ENCODE data around the gene MYO3B. TPM values are rescaled to one million over a fixed set of nuclear protein-coding genes. Genes with fewer than 3 reads are reported as not detected.

The MYO3B gene
- total and polyA plus RNA-seq, 5 donors, result not detected

DNA sequence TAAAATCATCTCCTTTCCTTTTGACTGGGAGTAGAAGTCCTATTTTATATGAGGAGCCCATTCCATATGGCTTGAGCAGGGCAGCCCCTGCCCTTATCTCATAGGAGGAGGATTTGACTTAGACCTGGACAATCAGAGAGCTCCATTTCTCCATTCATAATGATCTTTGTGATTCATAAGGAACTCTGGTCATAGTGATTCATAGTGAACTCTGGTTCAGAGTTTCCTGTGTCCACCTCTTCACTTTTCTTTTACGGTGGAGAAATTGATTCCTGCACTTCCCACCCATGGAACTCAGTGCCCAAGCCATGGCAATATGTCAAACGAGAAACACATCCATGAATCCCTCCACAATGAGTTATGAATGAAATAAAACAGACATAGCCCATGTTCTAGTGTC is 12.8 kb upstream of the MYO3B start:
- DNase-seq (no peak), ATAC-seq (no peak)
- Histone ChIP-seq H3K27ac (ENCODE audit: low read length) (no peak overlapping the region), H3K4me1 (ENCODE audit: control insufficient read depth, insufficient read depth, low read length) (peaks cover 2% of the 10 kb centered on the region), H3K27me3 (ENCODE audit: control insufficient read depth, insufficient read depth) (no peaks in the 10 kb centered on the region), H3K9me3 (ENCODE audit: control insufficient read depth, low read length) (no peaks in the 10 kb centered on the region), H3K4me3 (ENCODE audit: low read length) (no peak overlapping the region)
- 74% methylated on average over 2 of the region's 2 CpGs for WGBS
- intact Hi-C loops (cut with DNase I), result no loop called here

DNA sequence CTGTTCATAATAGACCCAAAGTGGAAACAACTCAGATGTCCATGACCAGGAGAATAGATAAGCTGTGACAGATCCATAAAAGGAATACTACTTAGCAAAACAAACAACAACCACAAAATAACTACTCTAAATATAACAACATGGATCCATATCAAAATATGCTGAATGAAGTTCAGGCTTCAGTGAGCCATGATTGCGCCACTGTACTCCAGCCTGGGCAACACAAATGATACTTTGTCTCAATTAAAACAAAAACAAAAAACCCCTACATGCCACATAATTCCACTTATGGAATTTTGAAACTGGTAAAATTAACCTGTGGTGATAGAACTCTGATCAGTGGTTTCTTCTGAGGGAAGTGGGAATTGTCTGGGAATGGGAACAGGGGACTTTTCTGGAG is 11.2 kb upstream of the MYO3B start:
- H3K4me1 ChIP-seq (ENCODE audit: control insufficient read depth, insufficient read depth, low read length), result peaks cover 2% of the 10 kb centered on the region
- no peak overlapping the region for H3K4me3 ChIP-seq (ENCODE audit: low read length)
- no peaks in the 10 kb centered on the region for H3K9me3 ChIP-seq (ENCODE audit: control insufficient read depth, low read length)
- DNase-seq, result no peak
- no peak overlapping the region for H3K27ac ChIP-seq (ENCODE audit: low read length)
- H3K27me3 ChIP-seq (ENCODE audit: control insufficient read depth, insufficient read depth), result no peaks in the 10 kb centered on the region
- WGBS, result 94% methylated on average over 1 of the region's 1 CpG
- intact Hi-C loops (cut with DNase I), result no loop called here
- no peak for ATAC-seq

DNA sequence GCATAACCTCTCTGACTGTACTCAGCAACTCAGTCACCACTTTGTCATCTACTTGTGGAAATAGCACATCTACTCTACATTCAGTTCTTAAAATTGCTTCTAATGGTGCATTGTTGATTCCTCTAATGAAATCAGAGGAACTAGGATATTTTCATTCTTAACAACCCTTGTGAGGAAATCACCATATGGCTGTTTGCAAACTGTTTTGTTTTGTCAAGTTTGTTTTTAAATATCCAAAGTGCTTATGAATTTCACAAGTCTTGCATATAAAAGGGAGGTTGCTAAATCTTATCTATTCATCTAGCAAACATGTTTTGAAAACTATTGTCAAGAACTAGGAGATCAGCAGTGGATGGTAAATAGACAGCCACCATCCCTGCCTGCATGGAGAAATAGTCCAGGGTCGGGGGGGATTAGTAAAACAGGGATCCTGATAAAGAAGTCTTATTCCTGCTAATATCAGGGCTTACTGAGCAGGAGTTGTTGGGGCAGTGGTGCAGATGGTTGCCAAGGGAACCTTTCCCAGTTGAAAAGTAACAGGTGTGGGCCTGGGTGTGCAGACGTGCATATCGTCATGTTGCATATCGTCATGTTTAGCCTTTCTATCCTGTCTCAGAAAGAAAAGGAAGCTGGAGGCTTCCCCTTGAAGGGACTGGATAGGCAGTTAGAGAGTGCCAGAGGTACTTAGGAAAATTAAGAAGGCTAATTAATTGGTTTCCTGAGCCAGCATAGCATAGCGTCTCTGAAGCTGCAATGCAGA is 7.5 kb upstream of the MYO3B start:
- ATAC-seq, result no peak
- Histone ChIP-seq H3K4me3 (ENCODE audit: low read length) (no peak overlapping the region), H3K9me3 (ENCODE audit: control insufficient read depth, low read length) (no peaks in the 10 kb centered on the region), H3K27ac (ENCODE audit: low read length) (no peak overlapping the region), H3K27me3 (ENCODE audit: control insufficient read depth, insufficient read depth) (no peaks in the 10 kb centered on the region), H3K4me1 (ENCODE audit: control insufficient read depth, insufficient read depth, low read length) (no peaks in the 10 kb centered on the region)
- intact Hi-C loops (cut with DNase I), result no loop called here
- DNase-seq, result no peak
- WGBS, result 64% methylated on average over 5 of the region's 5 CpGs

DNA sequence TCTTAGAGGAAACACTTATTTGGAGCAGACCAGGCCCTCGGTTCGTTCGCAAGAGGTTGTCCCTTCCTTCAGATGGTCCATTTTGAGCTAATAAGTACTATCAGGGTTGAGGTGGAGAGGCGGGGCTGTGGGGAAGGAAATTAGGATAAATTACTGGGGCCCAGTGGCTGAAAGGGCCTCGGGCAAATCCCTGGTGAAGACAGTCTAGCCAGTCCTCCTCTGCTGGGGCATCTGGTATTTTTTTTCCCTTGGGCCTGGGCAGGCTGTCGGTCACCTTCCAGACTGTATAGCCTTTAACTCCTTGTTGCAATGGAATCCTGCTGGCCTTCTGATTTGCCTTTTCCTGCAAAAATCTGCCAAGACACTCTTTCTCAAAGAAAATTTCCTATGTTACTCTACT is 1.7 kb upstream of the MYO3B start:
- no peaks in the 10 kb centered on the region for H3K27me3 ChIP-seq (ENCODE audit: control insufficient read depth, insufficient read depth)
- DNase-seq (no peak), ATAC-seq (no peak)
- intact Hi-C loops (cut with DNase I), result no loop called here
- H3K9me3 ChIP-seq (ENCODE audit: control insufficient read depth, low read length), result no peaks in the 10 kb centered on the region
- 57% methylated on average over 6 of the region's 6 CpGs for WGBS
- no peaks in the 10 kb centered on the region for H3K4me1 ChIP-seq (ENCODE audit: control insufficient read depth, insufficient read depth, low read length)
- H3K4me3 ChIP-seq (ENCODE audit: low read length), result no peak overlapping the region
- H3K27ac ChIP-seq (ENCODE audit: low read length), result no peak overlapping the region

DNA sequence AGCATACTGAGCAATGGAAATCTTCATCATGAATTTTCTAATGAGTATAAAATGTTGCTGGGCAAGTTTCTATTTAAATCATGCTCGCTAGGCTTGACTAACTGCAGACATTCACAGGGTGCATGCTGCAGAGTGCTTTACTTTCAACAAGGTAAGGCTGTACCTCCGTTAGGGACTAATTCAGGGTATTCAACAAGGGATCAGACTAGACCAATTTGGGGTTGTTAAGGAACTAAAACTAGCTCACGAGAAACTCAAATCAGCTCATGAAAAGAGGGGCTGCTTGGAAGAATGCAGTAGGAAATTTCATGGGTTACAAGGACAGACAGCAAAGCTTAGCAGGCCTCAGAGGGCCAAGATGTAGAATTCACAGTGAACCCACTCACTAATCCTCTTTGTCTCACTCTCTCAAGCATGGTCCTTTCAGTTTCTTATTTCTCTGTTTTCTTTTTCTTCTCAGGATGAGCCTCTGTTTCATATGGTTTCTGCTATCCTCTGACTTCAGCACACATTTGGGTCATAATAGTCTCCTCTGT is 2.2 kb downstream of the MYO3B start:
- Histone ChIP-seq H3K27me3 (ENCODE audit: control insufficient read depth, insufficient read depth) (no peaks in the 10 kb centered on the region), H3K4me3 (ENCODE audit: low read length) (no peak overlapping the region), H3K4me1 (ENCODE audit: control insufficient read depth, insufficient read depth, low read length) (no peaks in the 10 kb centered on the region), H3K27ac (ENCODE audit: low read length) (no peak overlapping the region), H3K9me3 (ENCODE audit: control insufficient read depth, low read length) (no peaks in the 10 kb centered on the region)
- DNase-seq, result no peak
- intact Hi-C loops (cut with DNase I), result no loop called here
- ATAC-seq, result no peak
- 87% methylated on average over 3 of the region's 3 CpGs for WGBS

DNA sequence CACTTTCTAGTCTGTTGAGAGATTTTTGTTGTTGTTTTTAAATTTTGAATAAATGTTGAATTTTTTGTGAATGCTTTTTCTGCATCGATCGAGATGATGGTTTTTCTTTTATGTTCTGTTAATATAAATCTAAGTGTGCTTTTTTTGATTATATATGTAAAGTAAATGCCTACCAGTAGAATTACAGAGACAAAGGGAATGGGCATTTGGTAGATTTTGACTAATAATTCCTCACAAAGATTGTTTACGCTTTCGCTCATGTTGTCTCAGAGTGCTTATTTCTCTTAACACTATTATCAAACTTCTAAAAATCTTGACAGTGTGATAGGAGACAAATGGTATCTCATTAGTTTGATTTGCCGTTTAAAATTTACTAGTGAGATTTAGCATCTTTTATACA is 3.7 kb downstream of the MYO3B start:
- no peak for DNase-seq
- intact Hi-C loops (cut with DNase I), result no loop called here

DNA sequence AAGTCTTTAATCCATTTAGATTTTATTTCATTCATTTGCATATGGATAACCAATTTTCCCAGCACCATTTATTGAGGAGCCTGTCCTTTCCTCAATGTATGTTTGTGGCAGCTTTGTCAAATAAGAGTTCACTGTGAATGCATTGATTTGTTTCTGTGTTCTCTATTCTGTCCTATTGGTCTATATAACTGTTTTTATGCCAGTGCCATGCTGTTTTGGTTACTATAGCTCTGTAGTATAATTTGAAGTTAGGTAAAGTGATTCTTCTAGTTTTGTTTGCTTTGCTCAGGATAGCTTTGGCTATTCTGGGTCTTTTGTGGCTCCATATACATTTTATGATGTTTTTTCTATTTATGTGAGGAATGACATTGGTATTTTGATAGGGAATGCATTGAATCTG is 7.4 kb downstream of the MYO3B start:
- intact Hi-C loops (cut with DNase I), result no loop called here
- no peak overlapping the region for H3K4me3 ChIP-seq (ENCODE audit: low read length)
- ATAC-seq, result no peak

More for the DNA sequence above, 3.7 kb downstream of the MYO3B start:
- Histone ChIP-seq H3K4me3 (ENCODE audit: low read length) (no peak overlapping the region), H3K9me3 (ENCODE audit: control insufficient read depth, low read length) (no peaks in the 10 kb centered on the region), H3K4me1 (ENCODE audit: control insufficient read depth, insufficient read depth, low read length) (no peaks in the 10 kb centered on the region), H3K27me3 (ENCODE audit: control insufficient read depth, insufficient read depth) (no peaks in the 10 kb centered on the region), H3K27ac (ENCODE audit: low read length) (no peak overlapping the region)
- no peak for ATAC-seq
- 94% methylated on average over 5 of the region's 5 CpGs for WGBS

DNA sequence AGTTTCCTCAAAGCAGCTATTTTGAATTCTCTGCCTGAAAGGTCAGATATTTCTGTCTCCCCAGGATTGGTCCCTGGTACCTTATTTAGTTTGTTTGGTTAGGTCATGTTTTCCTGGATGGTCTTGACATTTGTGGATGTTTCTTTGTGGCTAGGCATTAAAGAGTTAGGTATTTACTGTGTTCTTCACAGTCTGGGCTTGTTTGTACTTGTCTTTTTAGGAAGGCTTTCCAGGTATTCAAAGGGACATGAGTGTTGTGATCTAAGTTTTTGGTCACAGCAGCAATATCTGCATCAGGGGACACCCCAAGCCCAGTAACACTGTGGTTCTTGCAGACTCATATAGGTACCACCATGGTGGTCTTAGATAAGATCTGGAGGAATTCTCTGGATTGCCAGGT is 11.8 kb downstream of the MYO3B start:
- Histone ChIP-seq H3K27ac (ENCODE audit: low read length) (no peak overlapping the region), H3K4me1 (ENCODE audit: control insufficient read depth, insufficient read depth, low read length) (no peaks in the 10 kb centered on the region), H3K9me3 (ENCODE audit: control insufficient read depth, low read length) (peaks cover 2% of the 10 kb centered on the region), H3K4me3 (ENCODE audit: low read length) (no peak overlapping the region), H3K27me3 (ENCODE audit: control insufficient read depth, insufficient read depth) (no peaks in the 10 kb centered on the region)
- intact Hi-C loops (cut with DNase I), result no loop called here
- no peak for ATAC-seq
- DNase-seq, result no peak

More for the DNA sequence above, 7.4 kb downstream of the MYO3B start:
- no peaks in the 10 kb centered on the region for H3K27me3 ChIP-seq (ENCODE audit: control insufficient read depth, insufficient read depth)
- H3K9me3 ChIP-seq (ENCODE audit: control insufficient read depth, low read length), result no peaks in the 10 kb centered on the region
- DNase-seq, result no peak
- H3K27ac ChIP-seq (ENCODE audit: low read length), result no peak overlapping the region
- no peaks in the 10 kb centered on the region for H3K4me1 ChIP-seq (ENCODE audit: control insufficient read depth, insufficient read depth, low read length)

DNA sequence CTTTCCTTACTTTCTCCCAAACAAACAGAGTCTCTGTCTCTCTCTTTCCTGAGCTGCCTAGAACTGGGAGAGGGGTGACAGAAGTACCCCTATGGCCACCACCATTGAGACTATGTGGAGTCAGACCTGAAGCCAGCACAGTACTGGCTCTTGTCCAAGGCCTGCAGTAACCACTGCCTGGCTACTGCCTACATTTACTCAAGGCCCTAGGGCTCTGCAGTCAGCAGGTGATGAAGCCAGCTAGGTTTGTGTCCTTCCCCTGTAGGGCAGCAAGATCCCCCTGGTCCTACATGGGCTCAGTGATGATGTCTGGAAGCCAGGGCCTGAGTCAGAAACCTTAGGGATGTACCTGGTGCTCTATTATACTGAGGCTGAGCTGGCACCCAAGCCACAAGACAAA is 12.2 kb downstream of the MYO3B start:
- Histone ChIP-seq H3K9me3 (ENCODE audit: control insufficient read depth, low read length) (peaks cover 2% of the 10 kb centered on the region), H3K27me3 (ENCODE audit: control insufficient read depth, insufficient read depth) (no peaks in the 10 kb centered on the region), H3K4me3 (ENCODE audit: low read length) (no peak overlapping the region), H3K27ac (ENCODE audit: low read length) (no peak overlapping the region), H3K4me1 (ENCODE audit: control insufficient read depth, insufficient read depth, low read length) (no peaks in the 10 kb centered on the region)
- no peak for DNase-seq
- ATAC-seq, result no peak
- intact Hi-C loops (cut with DNase I), result no loop called here

DNA sequence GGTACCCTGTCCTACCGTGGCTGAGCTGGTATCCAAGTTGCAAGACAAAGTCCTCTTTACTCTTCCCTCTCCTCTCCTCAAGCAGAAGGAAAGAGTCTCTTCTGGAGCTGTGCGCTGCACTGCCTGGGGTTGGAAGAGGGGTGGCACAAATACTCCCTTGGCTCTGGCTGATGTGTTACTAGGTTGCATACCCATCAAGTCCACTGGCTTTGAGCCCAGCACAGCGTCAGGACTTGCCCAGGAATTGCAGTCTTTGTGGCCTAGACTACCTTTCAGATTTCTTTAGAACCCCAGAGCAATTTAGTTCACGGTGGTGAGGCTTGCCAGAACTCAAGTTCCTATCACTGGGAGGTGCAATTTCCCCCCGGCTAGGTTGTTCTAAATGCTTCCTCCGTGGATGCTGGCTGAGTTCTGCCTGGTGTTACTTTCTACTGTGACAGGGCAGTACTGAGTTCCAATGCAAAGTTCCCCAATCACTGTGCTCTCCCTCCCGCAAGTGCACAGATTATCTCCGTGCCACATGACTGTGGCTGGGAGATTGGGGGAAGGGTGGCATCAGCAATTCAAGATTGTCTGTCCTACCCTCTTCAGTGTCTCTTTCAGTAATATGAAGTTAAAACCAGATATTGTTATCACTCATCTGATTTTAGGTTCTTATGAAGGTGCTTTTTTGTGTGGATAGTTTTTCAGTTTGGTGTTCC is 13.4 kb downstream of the MYO3B start:
- Histone ChIP-seq H3K4me1 (ENCODE audit: control insufficient read depth, insufficient read depth, low read length) (no peaks in the 10 kb centered on the region), H3K27ac (ENCODE audit: low read length) (no peak overlapping the region), H3K27me3 (ENCODE audit: control insufficient read depth, insufficient read depth) (no peaks in the 10 kb centered on the region), H3K9me3 (ENCODE audit: control insufficient read depth, low read length) (peaks cover 2% of the 10 kb centered on the region), H3K4me3 (ENCODE audit: low read length) (no peak overlapping the region)
- no peak for ATAC-seq
- DNase-seq, result no peak
- intact Hi-C loops (cut with DNase I), result no loop called here
- WGBS, result 83% methylated on average over 8 of the region's 8 CpGs

DNA sequence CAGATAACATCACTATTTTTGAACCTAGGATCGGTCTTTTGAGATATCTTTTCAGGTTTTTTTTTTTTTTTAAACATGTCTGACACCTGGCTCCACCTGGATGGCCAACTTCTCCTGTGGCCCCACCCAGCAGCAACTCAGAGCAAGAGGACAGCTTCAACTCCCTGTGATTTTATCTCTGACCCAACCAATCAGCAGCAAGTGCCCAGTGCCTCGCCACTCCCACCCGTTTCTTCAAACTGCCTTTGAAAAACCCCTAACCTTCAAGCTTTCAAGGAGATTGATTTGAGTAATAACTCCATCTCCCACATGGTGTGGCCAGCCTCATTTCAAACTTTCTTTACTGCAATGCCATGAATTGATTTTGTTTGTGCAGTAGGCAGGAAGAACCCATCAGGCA is 19.0 kb downstream of the MYO3B start:
- no peak overlapping the region for H3K27ac ChIP-seq (ENCODE audit: low read length)
- no peak for DNase-seq
- H3K27me3 ChIP-seq (ENCODE audit: control insufficient read depth, insufficient read depth), result no peaks in the 10 kb centered on the region
- ATAC-seq, result no peak
- H3K4me1 ChIP-seq (ENCODE audit: control insufficient read depth, insufficient read depth, low read length), result no peaks in the 10 kb centered on the region
- 87% methylated on average over 3 of the region's 3 CpGs for WGBS
- no peak overlapping the region for H3K4me3 ChIP-seq (ENCODE audit: low read length)
- intact Hi-C loops (cut with DNase I), result no loop called here
- H3K9me3 ChIP-seq (ENCODE audit: control insufficient read depth, low read length), result no peaks in the 10 kb centered on the region

All from right cardiac atrium (tissue), 5 donors.